ENCODE results near the gene DSN1. TPM values are rescaled to one million over a fixed set of nuclear protein-coding genes. Genes with fewer than 3 reads are reported as not detected.

Gene DSN1
- 4.5 TPM for total RNA-seq
- long read RNA-seq, partial matches to known transcripts, result 1 of 11 reads
- long read RNA-seq, other reads (novel, unspliced or antisense), result 3 of 11 reads

- peak; percentile 97 for ATAC-seq
- DNase-seq, result peak; percentile 100
- intact Hi-C loops (cut with micrococcal nuclease), result no loop called here
Measured at GRCh38 chr20:36773597-36774390, at the start of gene DSN1. TSS of gene DSN1 (minus strand) at chr20:36773763. CDS start at chr20:36771458, 2,305 bp downstream.

- ATAC-seq (peak; percentile 12), DNase-seq (no peak)
- intact Hi-C loops (cut with micrococcal nuclease), result no loop called here
Measured at GRCh38 chr20:36823121-36823520, 49.6 kb upstream of the DSN1 start.

- peak; percentile 74 for ATAC-seq
- intact Hi-C loops (cut with micrococcal nuclease), result no loop called here
- DNase-seq, result peak; percentile 55
Measured at GRCh38 chr20:36821964-36822437, 48.4 kb upstream of the DSN1 start.

- no peak for DNase-seq
- intact Hi-C loops (cut with micrococcal nuclease), result no loop called here
- ATAC-seq, result no peak
Measured at GRCh38 chr20:36820928-36821327, 47.4 kb upstream of the DSN1 start.

- ATAC-seq, result no peak
- intact Hi-C loops (cut with micrococcal nuclease), result no loop called here
- DNase-seq, result no peak
Measured at GRCh38 chr20:36820073-36820472, 46.5 kb upstream of the DSN1 start.

- DNase-seq, result no peak
- peak; percentile 30 for ATAC-seq
- intact Hi-C loops (cut with micrococcal nuclease), result no loop called here
Measured at GRCh38 chr20:36819659-36820058, 46.1 kb upstream of the DSN1 start.

GRCh38 chr20:36818861-36819260, 45.3 kb upstream of the DSN1 start:
- ATAC-seq (no peak), DNase-seq (no peak)
- intact Hi-C loops (cut with micrococcal nuclease), result no loop called here

- no peak for DNase-seq
- intact Hi-C loops (cut with micrococcal nuclease), result no loop called here
Measured at GRCh38 chr20:36818185-36818584, 44.6 kb upstream of the DSN1 start.

GRCh38 chr20:36817496-36817895, 43.9 kb upstream of the DSN1 start:
- DNase-seq (no peak), ATAC-seq (no peak)
- intact Hi-C loops (cut with micrococcal nuclease), result no loop called here

More at GRCh38 chr20:36818185-36818584, 44.6 kb upstream of the DSN1 start:
- no peak for ATAC-seq

- intact Hi-C loops (cut with micrococcal nuclease), result no loop called here
- ATAC-seq, result no peak
- DNase-seq, result no peak
Measured at GRCh38 chr20:36815454-36816091, 42.0 kb upstream of the DSN1 start.

- no peak for ATAC-seq
- intact Hi-C loops (cut with micrococcal nuclease), result no loop called here
- DNase-seq, result no peak
Measured at GRCh38 chr20:36812594-36813463, 39.3 kb upstream of the DSN1 start.

- DNase-seq (peak; percentile 82), ATAC-seq (peak; percentile 45)
- intact Hi-C loops (cut with micrococcal nuclease), result no loop called here
Measured at GRCh38 chr20:36808317-36809257, 35.0 kb upstream of the DSN1 start.

- no peak for ATAC-seq
- DNase-seq, result no peak
- intact Hi-C loops (cut with micrococcal nuclease), result no loop called here
Measured at GRCh38 chr20:36806049-36806448, 32.5 kb upstream of the DSN1 start.

- DNase-seq, result no peak
- no peak for ATAC-seq
- intact Hi-C loops (cut with micrococcal nuclease), result no loop called here
Measured at GRCh38 chr20:36805396-36805795, 31.8 kb upstream of the DSN1 start.

GRCh38 chr20:36804425-36804824, 30.9 kb upstream of the DSN1 start:
- intact Hi-C loops (cut with micrococcal nuclease), result no loop called here
- ATAC-seq (no peak), DNase-seq (no peak)

GRCh38 chr20:36802326-36803222, 29.0 kb upstream of the DSN1 start:
- intact Hi-C loops (cut with micrococcal nuclease), result no loop called here
- ATAC-seq (no peak), DNase-seq (no peak)

- no peak for DNase-seq
- no peak for ATAC-seq
- intact Hi-C loops (cut with micrococcal nuclease), result no loop called here
Measured at GRCh38 chr20:36800410-36800809, 26.8 kb upstream of the DSN1 start.
